AG04449 (cell line): ENCODE results near the gene PCDHGC5.

Source experiments
- CTCF ChIA-PET: fragments of 350-600 bp; formaldehyde crosslinking; extraction: SDS; loops from one replicate; lab custom pipeline; 2021; ENCODE audit warnings: antibody characterized with exemption; lab: Yijun Ruan, JAX
- POLR2A ChIA-PET: fragments of 400-600, 350-600 bp; formaldehyde crosslinking; extraction: SDS; loops from one replicate; lab custom pipeline; 2020; ENCODE audit warnings: antibody characterized with exemption, inconsistent platforms; lab: Yijun Ruan, JAX
- DNase-seq: peaks from one replicate; pipeline ENCODE4 v3.0.0-alpha.2; 2010; ENCODE audit warnings: low read depth, low spot score
- H3K4me3 ChIP-seq: 2 replicates; pipeline ENCODE4 v1.5.1; 2011; ENCODE audit warnings: low read depth, mild to moderate bottlenecking, control low read depth, low read length
- TF ChIP-seq, protein P1 (sequence below): IDR thresholded peaks from one replicate; pipeline ENCODE4 v1.5.1; 2011; ENCODE audit warnings: mild to moderate bottlenecking, moderate library complexity, low read length, control low read depth, inconsistent platforms; ENCODE audit not compliant: insufficient read depth; ENCODE audit errors: missing control alignments

Gene PCDHGC5

GRCh38 chr5:141514330-141515133 lies 25.7 kb downstream of the PCDHGC5 start:
- TF ChIP-seq, protein P1, sequence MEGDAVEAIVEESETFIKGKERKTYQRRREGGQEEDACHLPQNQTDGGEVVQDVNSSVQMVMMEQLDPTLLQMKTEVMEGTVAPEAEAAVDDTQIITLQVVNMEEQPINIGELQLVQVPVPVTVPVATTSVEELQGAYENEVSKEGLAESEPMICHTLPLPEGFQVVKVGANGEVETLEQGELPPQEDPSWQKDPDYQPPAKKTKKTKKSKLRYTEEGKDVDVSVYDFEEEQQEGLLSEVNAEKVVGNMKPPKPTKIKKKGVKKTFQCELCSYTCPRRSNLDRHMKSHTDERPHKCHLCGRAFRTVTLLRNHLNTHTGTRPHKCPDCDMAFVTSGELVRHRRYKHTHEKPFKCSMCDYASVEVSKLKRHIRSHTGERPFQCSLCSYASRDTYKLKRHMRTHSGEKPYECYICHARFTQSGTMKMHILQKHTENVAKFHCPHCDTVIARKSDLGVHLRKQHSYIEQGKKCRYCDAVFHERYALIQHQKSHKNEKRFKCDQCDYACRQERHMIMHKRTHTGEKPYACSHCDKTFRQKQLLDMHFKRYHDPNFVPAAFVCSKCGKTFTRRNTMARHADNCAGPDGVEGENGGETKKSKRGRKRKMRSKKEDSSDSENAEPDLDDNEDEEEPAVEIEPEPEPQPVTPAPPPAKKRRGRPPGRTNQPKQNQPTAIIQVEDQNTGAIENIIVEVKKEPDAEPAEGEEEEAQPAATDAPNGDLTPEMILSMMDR: no peak
- DNase-seq: no peak
- ChIA-PET POLR2A (interaction anchor here (1.2 to 3.9 kb wide), 6 partner anchors 10 to 43 kb away, joined by 3 to 13 read pairs (median 6); partner anchors contain the start of genes PCDHGC3 and PCDHGC5), CTCF (interaction anchor here (1.0 to 37.5 kb wide), 12 partner anchors 3 to 132 kb away, joined by 3 to 856 read pairs (median 15); partner anchors contain the start of genes DIAPH1, PCDHGA10, PCDHGA11 and PCDHGA12)
- H3K4me3 ChIP-seq: peak overlapping the region; percentile 52

GRCh38 chr5:141515141-141515540 lies 26.3 kb downstream of the PCDHGC5 start:
- ChIA-PET POLR2A (interaction anchor here (0.5 to 3.9 kb wide), 4 partner anchors 10 to 82 kb away, joined by 3 to 13 read pairs (median 6); partner anchors contain the start of gene PCDHGC5), CTCF (interaction anchor here (1.0 to 37.5 kb wide), 10 partner anchors 2 to 132 kb away, joined by 3 to 856 read pairs (median 20); partner anchors contain the start of genes DIAPH1, PCDHGA10, PCDHGA11 and PCDHGA7)
- no peak overlapping the region for H3K4me3 ChIP-seq
- no peak for DNase-seq
- TF ChIP-seq, protein P1: no peak

GRCh38 chr5:141515946-141516671 lies 27.2 kb downstream of the PCDHGC5 start:
- POLR2A ChIA-PET: interaction anchor here (0.5 to 3.9 kb wide), 3 partner anchors 9 to 83 kb away, joined by 3 to 13 read pairs (median 3); no protein-coding TSS in a partner anchor
- TF ChIP-seq, protein P1: no peak
- CTCF ChIA-PET: interaction anchor here (1.0 to 37.5 kb wide), 10 partner anchors 1 to 133 kb away, joined by 3 to 856 read pairs (median 20); partner anchors contain the start of genes DIAPH1, PCDHGA10, PCDHGA11 and PCDHGA7

DNA sequence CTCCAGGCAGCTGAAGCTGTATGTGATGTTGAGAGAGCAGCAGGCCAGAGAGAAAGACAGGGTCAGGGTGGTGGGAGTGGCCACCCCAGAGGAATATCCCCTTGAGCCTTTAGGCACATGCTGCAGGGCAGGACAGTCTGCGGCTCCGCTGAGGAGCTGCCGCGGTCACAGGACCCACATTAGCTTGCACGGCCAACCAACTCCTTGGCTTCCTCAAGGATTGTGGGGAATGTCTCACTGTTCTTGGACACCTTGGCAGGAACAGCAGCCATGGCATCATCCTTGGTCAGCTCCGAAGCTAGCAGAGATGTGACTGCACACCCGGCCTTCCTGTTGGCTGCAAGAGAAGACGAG lies 27.8 kb downstream of the PCDHGC5 start:
- no peak overlapping the region for H3K4me3 ChIP-seq
- ChIA-PET POLR2A (no interaction called here), CTCF (interaction anchor here (1.7 to 37.5 kb wide), 5 partner anchors 1 to 99 kb away, joined by 4 to 856 read pairs (median 295); partner anchors contain the start of genes PCDHGA10, PCDHGA11, PCDHGB7 and PCDHGC4)
- DNase-seq: no peak
- TF ChIP-seq, protein P1: no peak

More at GRCh38 chr5:141515946-141516671, 27.2 kb downstream of the PCDHGC5 start:
- no peak for DNase-seq
- no peak overlapping the region for H3K4me3 ChIP-seq

- TF ChIP-seq, protein P1: no peak
- ChIA-PET CTCF (interaction anchor here (0.9 to 27.6 kb wide), 4 partner anchors 10 to 100 kb away, joined by 3 to 856 read pairs (median 150); partner anchors contain the start of genes PCDHGA10, PCDHGA11, PCDHGB7 and PCDHGC4), POLR2A (interaction anchor here (0.6 kb wide), 1 partner anchor 8 kb away, joined by 3 read pairs; no protein-coding TSS in a partner anchor)
- H3K4me3 ChIP-seq: no peak overlapping the region
- DNase-seq: no peak
These were observed 28.4 kb downstream of the PCDHGC5 start for GRCh38 chr5:141517312-141517711.
